ENCODE results near the gene BCAT1.
"Not testable (repeated sequence)": the region's sequence is repeated elsewhere in the genome, so short reads cannot be mapped to it uniquely, and the experiment has no call there.

BCAT1 gene

DNA sequence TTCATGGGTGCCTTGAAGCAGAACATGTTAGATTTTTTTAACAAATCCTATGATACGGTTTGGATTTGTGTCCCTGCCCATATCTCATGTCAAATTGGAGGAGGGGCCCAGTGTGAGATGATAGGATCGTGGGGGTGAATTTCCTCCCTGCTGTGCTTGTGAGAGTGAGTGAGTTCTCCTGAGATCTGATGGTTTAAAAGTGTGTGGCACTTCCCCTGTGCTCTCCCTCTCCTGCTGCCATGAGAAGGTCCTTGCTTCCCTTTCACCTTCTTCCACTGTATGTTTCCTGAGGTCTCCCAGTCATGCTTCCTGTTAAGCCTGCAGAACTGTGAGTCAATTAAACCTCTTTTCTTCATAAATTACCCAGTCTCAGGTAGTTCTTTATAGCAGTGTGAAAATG, 97.0 kb downstream of the BCAT1 start:
- not testable (repeated sequence) for H2BK120ac ChIP-seq (ENCODE audit: low read depth, low read length); H2BK15ac ChIP-seq (ENCODE audit: low read depth, poor library complexity, severe bottlenecking); H2BK5ac ChIP-seq (ENCODE audit: low read depth, low read length, poor library complexity, severe bottlenecking)

DNA sequence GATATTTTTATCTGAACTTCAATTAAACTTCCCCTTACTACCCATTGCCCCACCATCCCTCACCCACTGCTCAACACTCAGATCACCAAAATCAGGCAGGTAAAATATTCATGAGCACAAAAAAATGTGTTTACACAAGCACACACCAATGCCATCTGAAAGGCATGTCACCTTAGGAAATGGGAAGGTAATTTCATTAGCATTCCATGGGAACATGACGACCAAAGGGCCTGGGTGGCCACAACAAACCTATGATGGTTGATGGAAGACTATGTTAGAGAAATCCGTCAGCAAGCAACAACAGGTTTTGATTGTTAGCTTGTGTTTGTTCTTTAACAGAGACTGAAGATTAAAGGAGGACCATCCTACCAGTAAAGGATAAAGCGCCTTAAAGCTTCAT, 97.6 kb downstream of the BCAT1 start:
- peaks cover 6 to 8% of the 10 kb centered on the region in 2 experiments for H3K36me3 ChIP-seq (ENCODE audit: control insufficient read depth in 1 of 2, insufficient read depth in 2 of 2, low read depth in 1 of 2, low read length in 2 of 2)
- 97% methylated on average over 3 of the region's 3 CpGs for WGBS
- H3K23ac ChIP-seq (ENCODE audit: low read length in 2 of 2), result no peak overlapping the region
- H3K27me3 ChIP-seq (ENCODE audit: control insufficient read depth in 1 of 2, insufficient read depth in 1 of 2, low read length in 2 of 2), result no peaks in the 10 kb centered on the region
- no peak overlapping the region for H2BK120ac ChIP-seq (ENCODE audit: low read depth, low read length)
- H3K4me3 ChIP-seq (ENCODE audit: insufficient read depth in 1 of 2, low read depth in 1 of 2, low read length in 2 of 2), result no peak overlapping the region
- H2BK5ac ChIP-seq (ENCODE audit: low read depth, low read length, poor library complexity, severe bottlenecking), result no peak overlapping the region
- no peak overlapping the region for H3K9ac ChIP-seq (ENCODE audit: low read length)
- no peak overlapping the region for H3K27ac ChIP-seq (ENCODE audit: low read length, poor library complexity, severe bottlenecking)
- H4K8ac ChIP-seq (ENCODE audit: low read length), result no peak overlapping the region
- no peak for DNase-seq
- no peak overlapping the region for H3K4me2 ChIP-seq (ENCODE audit: low read length, poor library complexity, severe bottlenecking)
- H3K18ac ChIP-seq (ENCODE audit: low read depth in 1 of 2, low read length in 2 of 2), result no peak overlapping the region
- H3K79me1 ChIP-seq (replicated peaks; ENCODE audit: low read length, poor library complexity, severe bottlenecking), result peaks cover 6% of the 10 kb centered on the region
- H2AK5ac ChIP-seq (ENCODE audit: low read length, severe bottlenecking), result no peak overlapping the region
- H2AFZ ChIP-seq (ENCODE audit: low read depth, low read length), result no peak overlapping the region
- H3K4ac ChIP-seq (ENCODE audit: low read depth in 1 of 2, low read length in 2 of 2), result no peak overlapping the region
- H4K91ac ChIP-seq (ENCODE audit: low read length), result no peak overlapping the region
- H3K14ac ChIP-seq (ENCODE audit: low read length in 2 of 2), result no peak overlapping the region
- H3K9me3 ChIP-seq (ENCODE audit: control insufficient read depth, low read length), result no peaks in the 10 kb centered on the region
- H2BK12ac ChIP-seq (ENCODE audit: low read length in 2 of 2), result no peak overlapping the region
- H3K4me1 ChIP-seq (ENCODE audit: control insufficient read depth, insufficient read depth, low read depth, low read length), result peaks cover 4% of the 10 kb centered on the region
- H2BK15ac ChIP-seq (ENCODE audit: low read depth, poor library complexity, severe bottlenecking), result no peak overlapping the region

More for the DNA sequence above, 97.0 kb downstream of the BCAT1 start:
- not testable (repeated sequence) for H3K23ac ChIP-seq (ENCODE audit: low read length in 2 of 2); H3K79me1 ChIP-seq (replicated peaks; ENCODE audit: low read length, poor library complexity, severe bottlenecking); DNase-seq; H3K4me2 ChIP-seq (ENCODE audit: low read length, poor library complexity, severe bottlenecking); H4K91ac ChIP-seq (ENCODE audit: low read length); H3K27me3 ChIP-seq (ENCODE audit: control insufficient read depth in 1 of 2, insufficient read depth in 1 of 2, low read length in 2 of 2); H3K9ac ChIP-seq (ENCODE audit: low read length); H3K9me3 ChIP-seq (ENCODE audit: control insufficient read depth, low read length); H3K36me3 ChIP-seq (ENCODE audit: control insufficient read depth in 1 of 2, insufficient read depth in 2 of 2, low read depth in 1 of 2, low read length in 2 of 2); H2AK5ac ChIP-seq (ENCODE audit: low read length, severe bottlenecking); H4K8ac ChIP-seq (ENCODE audit: low read length); H3K4me1 ChIP-seq (ENCODE audit: control insufficient read depth, insufficient read depth, low read depth, low read length); H2AFZ ChIP-seq (ENCODE audit: low read depth, low read length); H3K4ac ChIP-seq (ENCODE audit: low read depth in 1 of 2, low read length in 2 of 2); H3K27ac ChIP-seq (ENCODE audit: low read length, poor library complexity, severe bottlenecking); H2BK12ac ChIP-seq (ENCODE audit: low read length in 2 of 2); H3K4me3 ChIP-seq (ENCODE audit: insufficient read depth in 1 of 2, low read depth in 1 of 2, low read length in 2 of 2)
- Histone ChIP-seq H3K14ac (ENCODE audit: low read length in 2 of 2) (peak overlapping the region in 1 of 2 experiments; percentile 1), H3K18ac (ENCODE audit: low read depth in 1 of 2, low read length in 2 of 2) (peak overlapping the region in 1 of 2 experiments; percentile 35)
- WGBS, result 32% methylated on average over 2 of the region's 2 CpGs

DNA sequence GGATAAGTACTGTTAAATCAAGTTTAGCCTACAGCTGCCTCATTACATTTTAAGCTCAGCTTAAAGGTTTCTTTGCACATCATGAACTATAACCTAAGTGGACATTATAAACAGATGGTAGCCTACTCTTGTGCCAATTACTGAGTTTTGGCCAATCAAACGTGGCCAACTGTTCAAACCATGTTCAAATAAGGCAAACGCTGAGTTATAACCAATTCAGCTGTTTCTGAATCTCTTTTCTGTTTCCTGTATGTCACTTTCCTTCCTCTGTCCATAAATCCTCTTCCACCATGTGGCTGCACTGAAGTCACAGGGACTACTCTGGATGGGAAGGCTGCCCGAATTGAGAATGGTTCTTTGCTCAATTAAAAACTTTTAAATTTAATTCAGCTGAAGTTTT, 98.4 kb downstream of the BCAT1 start:
- Histone ChIP-seq H3K4me2 (ENCODE audit: low read length, poor library complexity, severe bottlenecking) (no peak overlapping the region), H3K27ac (ENCODE audit: low read length, poor library complexity, severe bottlenecking) (no peak overlapping the region), H3K18ac (ENCODE audit: low read depth in 1 of 2, low read length in 2 of 2) (no peak overlapping the region), H4K8ac (ENCODE audit: low read length) (no peak overlapping the region), H2BK15ac (ENCODE audit: low read depth, poor library complexity, severe bottlenecking) (no peak overlapping the region), H3K23ac (ENCODE audit: low read length in 2 of 2) (no peak overlapping the region), H3K9me3 (ENCODE audit: control insufficient read depth, low read length) (no peaks in the 10 kb centered on the region), H3K4me3 (ENCODE audit: insufficient read depth in 1 of 2, low read depth in 1 of 2, low read length in 2 of 2) (no peak overlapping the region), H3K79me1 (replicated peaks; ENCODE audit: low read length, poor library complexity, severe bottlenecking) (peaks cover 6% of the 10 kb centered on the region), H3K27me3 (ENCODE audit: control insufficient read depth in 1 of 2, insufficient read depth in 1 of 2, low read length in 2 of 2) (no peaks in the 10 kb centered on the region), H2BK12ac (ENCODE audit: low read length in 2 of 2) (no peak overlapping the region), H2AFZ (ENCODE audit: low read depth, low read length) (no peak overlapping the region), H3K4me1 (ENCODE audit: control insufficient read depth, insufficient read depth, low read depth, low read length) (peaks cover 4% of the 10 kb centered on the region), H2BK5ac (ENCODE audit: low read depth, low read length, poor library complexity, severe bottlenecking) (no peak overlapping the region), H2BK120ac (ENCODE audit: low read depth, low read length) (no peak overlapping the region), H3K36me3 (ENCODE audit: control insufficient read depth in 1 of 2, insufficient read depth in 2 of 2, low read depth in 1 of 2, low read length in 2 of 2) (peaks cover 6 to 8% of the 10 kb centered on the region in 2 experiments), H3K4ac (ENCODE audit: low read depth in 1 of 2, low read length in 2 of 2) (no peak overlapping the region), H2AK5ac (ENCODE audit: low read length, severe bottlenecking) (no peak overlapping the region), H3K9ac (ENCODE audit: low read length) (no peak overlapping the region), H4K91ac (ENCODE audit: low read length) (no peak overlapping the region), H3K14ac (ENCODE audit: low read length in 2 of 2) (no peak overlapping the region)
- 93% methylated on average over 2 of the region's 3 CpGs for WGBS
- no peak for DNase-seq

DNA sequence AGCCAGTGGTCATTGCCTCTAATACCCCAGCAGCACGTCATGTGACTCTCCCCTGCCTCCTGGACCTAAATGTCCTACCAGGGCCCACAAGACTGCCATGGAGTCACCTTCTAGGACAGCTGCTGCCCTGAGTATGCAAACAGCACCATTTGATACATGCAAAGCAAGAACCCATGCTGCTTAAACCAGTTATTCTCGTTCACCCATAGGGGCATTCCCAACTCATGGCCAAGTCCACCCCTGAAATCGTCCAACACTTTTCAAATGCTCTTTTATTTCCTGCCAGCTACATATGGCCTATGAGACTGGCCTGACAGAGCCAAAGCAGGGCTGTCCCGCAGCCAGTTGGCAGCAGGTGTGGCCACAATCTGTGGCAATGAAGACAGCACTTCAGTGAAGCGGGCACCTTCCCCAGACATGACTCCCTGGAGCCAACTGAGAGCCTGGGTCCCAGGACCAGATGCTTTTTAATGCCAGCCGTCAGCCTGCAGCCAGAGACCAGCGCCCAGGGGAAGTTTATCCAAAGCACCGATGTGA, 99.9 kb downstream of the BCAT1 start:
- Histone ChIP-seq H3K27me3 (ENCODE audit: control insufficient read depth in 1 of 2, insufficient read depth in 1 of 2, low read length in 2 of 2) (no peaks in the 10 kb centered on the region), H2AFZ (ENCODE audit: low read depth, low read length) (no peak overlapping the region), H2BK5ac (ENCODE audit: low read depth, low read length, poor library complexity, severe bottlenecking) (no peak overlapping the region), H3K4me1 (ENCODE audit: control insufficient read depth, insufficient read depth, low read depth, low read length) (peaks cover 2% of the 10 kb centered on the region), H4K91ac (ENCODE audit: low read length) (no peak overlapping the region), H3K14ac (ENCODE audit: low read length in 2 of 2) (no peak overlapping the region), H4K8ac (ENCODE audit: low read length) (peak overlapping the region; percentile 30), H3K36me3 (ENCODE audit: control insufficient read depth in 1 of 2, insufficient read depth in 2 of 2, low read depth in 1 of 2, low read length in 2 of 2) (peaks cover 6 to 8% of the 10 kb centered on the region in 2 experiments), H2AK5ac (ENCODE audit: low read length, severe bottlenecking) (no peak overlapping the region), H3K9me3 (ENCODE audit: control insufficient read depth, low read length) (no peaks in the 10 kb centered on the region), H2BK12ac (ENCODE audit: low read length in 2 of 2) (no peak overlapping the region), H3K9ac (ENCODE audit: low read length) (no peak overlapping the region), H2BK15ac (ENCODE audit: low read depth, poor library complexity, severe bottlenecking) (no peak overlapping the region), H3K4me2 (ENCODE audit: low read length, poor library complexity, severe bottlenecking) (no peak overlapping the region), H3K79me1 (replicated peaks; ENCODE audit: low read length, poor library complexity, severe bottlenecking) (peaks cover 5% of the 10 kb centered on the region), H3K4me3 (ENCODE audit: insufficient read depth in 1 of 2, low read depth in 1 of 2, low read length in 2 of 2) (no peak overlapping the region), H3K23ac (ENCODE audit: low read length in 2 of 2) (no peak overlapping the region), H2BK120ac (ENCODE audit: low read depth, low read length) (no peak overlapping the region), H3K4ac (ENCODE audit: low read depth in 1 of 2, low read length in 2 of 2) (no peak overlapping the region), H3K18ac (ENCODE audit: low read depth in 1 of 2, low read length in 2 of 2) (no peak overlapping the region), H3K27ac (ENCODE audit: low read length, poor library complexity, severe bottlenecking) (no peak overlapping the region)
- 98% methylated on average over 8 of the region's 8 CpGs for WGBS
- DNase-seq, result no peak

Measured in mesenchymal stem cell (in vitro differentiated cells and primary cell).